GM18873 (cell line): ENCODE results near the gene CRTC3.
"Not testable (repeated sequence)": the region's sequence is repeated elsewhere in the genome, so short reads cannot be mapped to it uniquely, and the experiment has no call there.

Experiments
- ATAC-seq: cut with Tn5 transposase; IDR thresholded peaks from one replicate; pipeline ENCODE4 v1.9.1; 2021; ENCODE audit warnings: mild to moderate bottlenecking, moderate library complexity, moderate number of reproducible peaks; ENCODE audit not compliant: unreplicated experiment, low FRiP score

The CRTC3 gene

GRCh38 chr15:90667073-90667754, 137.5 kb downstream of the CRTC3 start:
- ATAC-seq, result no peak

- ATAC-seq, result not testable (repeated sequence)
Observed at GRCh38 chr15:90667755-90668345, 138.1 kb downstream of the CRTC3 start.

GRCh38 chr15:90670631-90671030, 140.9 kb downstream of the CRTC3 start:
- ATAC-seq, result not testable (repeated sequence)

GRCh38 chr15:90671216-90671615, 141.5 kb downstream of the CRTC3 start:
- no peak for ATAC-seq

GRCh38 chr15:90673357-90673756, 143.6 kb downstream of the CRTC3 start:
- not testable (repeated sequence) for ATAC-seq

- ATAC-seq, result no peak
Observed at GRCh38 chr15:90674476-90674875, 144.8 kb downstream of the CRTC3 start.

- no peak for ATAC-seq
Observed at GRCh38 chr15:90675464-90675863, 145.7 kb downstream of the CRTC3 start.

- no peak for ATAC-seq
Observed at GRCh38 chr15:90677807-90678790, 148.4 kb downstream of the CRTC3 start.

- ATAC-seq, result no peak
Observed at GRCh38 chr15:90679959-90680358, 150.2 kb downstream of the CRTC3 start.

- ATAC-seq, result no peak
Observed at GRCh38 chr15:90680371-90680935, 150.7 kb downstream of the CRTC3 start.

- no peak for ATAC-seq
Observed at GRCh38 chr15:90681056-90681455, 151.3 kb downstream of the CRTC3 start.

GRCh38 chr15:90681480-90681879, 151.8 kb downstream of the CRTC3 start:
- no peak for ATAC-seq

GRCh38 chr15:90683371-90683770, 153.6 kb downstream of the CRTC3 start:
- no peak for ATAC-seq

GRCh38 chr15:90683876-90684275, 154.2 kb downstream of the CRTC3 start:
- no peak for ATAC-seq

GRCh38 chr15:90684281-90684680, 154.6 kb downstream of the CRTC3 start:
- no peak for ATAC-seq

GRCh38 chr15:90685591-90686434, 156.1 kb downstream of the CRTC3 start:
- peak; percentile 18 for ATAC-seq

- ATAC-seq, result peak; percentile 88
Observed at GRCh38 chr15:90686435-90687218, 156.9 kb downstream of the CRTC3 start.

GRCh38 chr15:90689326-90689961, 159.7 kb downstream of the CRTC3 start:
- not testable (repeated sequence) for ATAC-seq

GRCh38 chr15:90690585-90690984, 160.9 kb downstream of the CRTC3 start:
- no peak for ATAC-seq
